A549 (cell line): ENCODE results near the gene ABHD13.

Experiments
- CHD2 ChIP-seq: fragments of 150-350 bp; IDR thresholded peaks from 2 replicates; pipeline ENCODE4 v1.6.1; 2014; ENCODE audit warnings: low read length; ENCODE audit not compliant: partially characterized antibody
- CHD4 ChIP-seq: fragments of 200-600 bp; sonication (generic); IDR thresholded peaks from 2 replicates; pipeline ENCODE4 v1.6.1; 2016; ENCODE audit warnings: antibody characterized with exemption, mild to moderate bottlenecking, borderline replicate concordance
- FOSL2 ChIP-seq, 2 experiments: fragments of 450-650 bp in 1 of 2; fragments of >200 bp in 1 of 2; sonication (Bioruptor Twin) in 1 of 2; formaldehyde crosslinking; IDR thresholded peaks; 2 replicates each; pipeline versions ENCODE4 v1.5.0 to v1.6.1; 2016 to 2020; ENCODE audit warnings: mild to moderate bottlenecking in 1 of 2, moderate library complexity in 1 of 2
- JUNB ChIP-seq: fragments of >200 bp; sonication (Bioruptor Twin); formaldehyde crosslinking; IDR thresholded peaks from 2 replicates; pipeline ENCODE4 v1.6.1; 2016
- MAFK ChIP-seq: fragments of 450-650 bp; IDR thresholded peaks from 2 replicates; pipeline ENCODE4 v1.6.1; 2014; ENCODE audit not compliant: partially characterized antibody
- MAZ ChIP-seq: fragments of 150-350 bp; IDR thresholded peaks from 2 replicates; pipeline ENCODE4 v1.6.1; 2014; ENCODE audit warnings: antibody characterized with exemption, low read depth, low read length, borderline replicate concordance
- NFE2L2 ChIP-seq: fragments of 150-350 bp; conservative IDR thresholded peaks from 2 replicates; pipeline ENCODE4 v1.6.1; 2014; ENCODE audit warnings: low read length
- POLR2A ChIP-seq: IDR thresholded peaks from 2 replicates; pipeline ENCODE4 v1.6.1; 2012; ENCODE audit warnings: mild to moderate bottlenecking, low read length
- RAD21 ChIP-seq, 2 experiments: fragments of >200 bp in 1 of 2; sonication (Bioruptor Twin) in 1 of 2; formaldehyde crosslinking in 1 of 2; IDR thresholded peaks in 1 of 2; conservative IDR thresholded peaks in 1 of 2; 2 replicates in 1 of 2; 3 replicates in 1 of 2; pipeline ENCODE4 v1.6.1; 2012 to 2018; ENCODE audit warnings: inconsistent platforms in 1 of 2
- RFX5 ChIP-seq: fragments of 450-650 bp; IDR thresholded peaks from 2 replicates; pipeline ENCODE4 v1.7.1; 2014; ENCODE audit warnings: antibody characterized with exemption, mild to moderate bottlenecking, moderate library complexity
- TFCP2L1 ChIP-seq: fragments of 250-450 bp; sonication (Bioruptor Pico); IDR thresholded peaks from 2 replicates; pipeline ENCODE4 v1.5.0; 2021; ENCODE audit warnings: mild to moderate bottlenecking
- TF ChIP-seq, protein P1 (sequence below): fragments of >200 bp; sonication (Bioruptor Twin); formaldehyde crosslinking; IDR thresholded peaks from 3 replicates; pipeline ENCODE4 v1.5.1; 2016
- TF ChIP-seq, protein P2 (sequence below): fragments of 200-600 bp; sonication (generic); IDR thresholded peaks from 2 replicates; pipeline ENCODE4 v1.6.1; 2016; ENCODE audit warnings: antibody characterized with exemption, mild to moderate bottlenecking, moderate library complexity
- TF ChIP-seq, protein P3 (sequence below): fragments of 250-450 bp; sonication (Bioruptor Pico); IDR thresholded peaks from 2 replicates; pipeline ENCODE4 v1.5.0; 2021; ENCODE audit warnings: mild to moderate bottlenecking, moderate library complexity, borderline replicate concordance

DNA sequence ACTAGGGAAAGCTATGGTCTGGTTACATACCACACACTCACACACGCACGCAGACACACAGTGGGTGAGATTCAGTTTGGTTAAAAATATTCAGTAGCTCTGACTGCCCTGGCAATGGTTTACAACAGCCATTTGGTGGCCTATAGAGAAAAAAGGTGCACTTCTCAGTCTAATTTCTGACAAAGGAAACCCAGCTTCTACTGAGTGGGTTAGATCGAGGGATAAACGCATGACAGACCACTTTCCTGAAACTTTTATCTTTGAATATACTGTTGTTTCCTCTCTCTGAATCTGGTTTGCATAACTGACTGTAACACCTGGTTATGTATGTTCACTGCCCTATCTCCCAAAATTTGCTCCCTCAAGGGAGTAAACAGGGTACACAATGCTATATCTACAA lies 5.3 kb upstream of the ABHD13 start:
- TF ChIP-seq JUNB, result no peak
- TF ChIP-seq NFE2L2, result no peak
- TF ChIP-seq, protein P1, sequence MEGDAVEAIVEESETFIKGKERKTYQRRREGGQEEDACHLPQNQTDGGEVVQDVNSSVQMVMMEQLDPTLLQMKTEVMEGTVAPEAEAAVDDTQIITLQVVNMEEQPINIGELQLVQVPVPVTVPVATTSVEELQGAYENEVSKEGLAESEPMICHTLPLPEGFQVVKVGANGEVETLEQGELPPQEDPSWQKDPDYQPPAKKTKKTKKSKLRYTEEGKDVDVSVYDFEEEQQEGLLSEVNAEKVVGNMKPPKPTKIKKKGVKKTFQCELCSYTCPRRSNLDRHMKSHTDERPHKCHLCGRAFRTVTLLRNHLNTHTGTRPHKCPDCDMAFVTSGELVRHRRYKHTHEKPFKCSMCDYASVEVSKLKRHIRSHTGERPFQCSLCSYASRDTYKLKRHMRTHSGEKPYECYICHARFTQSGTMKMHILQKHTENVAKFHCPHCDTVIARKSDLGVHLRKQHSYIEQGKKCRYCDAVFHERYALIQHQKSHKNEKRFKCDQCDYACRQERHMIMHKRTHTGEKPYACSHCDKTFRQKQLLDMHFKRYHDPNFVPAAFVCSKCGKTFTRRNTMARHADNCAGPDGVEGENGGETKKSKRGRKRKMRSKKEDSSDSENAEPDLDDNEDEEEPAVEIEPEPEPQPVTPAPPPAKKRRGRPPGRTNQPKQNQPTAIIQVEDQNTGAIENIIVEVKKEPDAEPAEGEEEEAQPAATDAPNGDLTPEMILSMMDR, result no peak
- no peak for TF ChIP-seq CHD4
- TF ChIP-seq POLR2A, result no peak
- TF ChIP-seq CHD2, result no peak
- TF ChIP-seq RAD21 (conservative IDR thresholded peaks at IDR 0.05 in 1 of 2, IDR thresholded peaks at IDR 0.05 in 1 of 2), result no peak
- no peak for TF ChIP-seq RFX5
- TF ChIP-seq FOSL2 (IDR thresholded peaks at IDR 0.05), result no peak
- no peak for TF ChIP-seq FOSL2 (CRISPR knock-in tag; IDR thresholded peaks at IDR 0.05)
- TF ChIP-seq MAZ, result no peak
- TF ChIP-seq, protein P2, sequence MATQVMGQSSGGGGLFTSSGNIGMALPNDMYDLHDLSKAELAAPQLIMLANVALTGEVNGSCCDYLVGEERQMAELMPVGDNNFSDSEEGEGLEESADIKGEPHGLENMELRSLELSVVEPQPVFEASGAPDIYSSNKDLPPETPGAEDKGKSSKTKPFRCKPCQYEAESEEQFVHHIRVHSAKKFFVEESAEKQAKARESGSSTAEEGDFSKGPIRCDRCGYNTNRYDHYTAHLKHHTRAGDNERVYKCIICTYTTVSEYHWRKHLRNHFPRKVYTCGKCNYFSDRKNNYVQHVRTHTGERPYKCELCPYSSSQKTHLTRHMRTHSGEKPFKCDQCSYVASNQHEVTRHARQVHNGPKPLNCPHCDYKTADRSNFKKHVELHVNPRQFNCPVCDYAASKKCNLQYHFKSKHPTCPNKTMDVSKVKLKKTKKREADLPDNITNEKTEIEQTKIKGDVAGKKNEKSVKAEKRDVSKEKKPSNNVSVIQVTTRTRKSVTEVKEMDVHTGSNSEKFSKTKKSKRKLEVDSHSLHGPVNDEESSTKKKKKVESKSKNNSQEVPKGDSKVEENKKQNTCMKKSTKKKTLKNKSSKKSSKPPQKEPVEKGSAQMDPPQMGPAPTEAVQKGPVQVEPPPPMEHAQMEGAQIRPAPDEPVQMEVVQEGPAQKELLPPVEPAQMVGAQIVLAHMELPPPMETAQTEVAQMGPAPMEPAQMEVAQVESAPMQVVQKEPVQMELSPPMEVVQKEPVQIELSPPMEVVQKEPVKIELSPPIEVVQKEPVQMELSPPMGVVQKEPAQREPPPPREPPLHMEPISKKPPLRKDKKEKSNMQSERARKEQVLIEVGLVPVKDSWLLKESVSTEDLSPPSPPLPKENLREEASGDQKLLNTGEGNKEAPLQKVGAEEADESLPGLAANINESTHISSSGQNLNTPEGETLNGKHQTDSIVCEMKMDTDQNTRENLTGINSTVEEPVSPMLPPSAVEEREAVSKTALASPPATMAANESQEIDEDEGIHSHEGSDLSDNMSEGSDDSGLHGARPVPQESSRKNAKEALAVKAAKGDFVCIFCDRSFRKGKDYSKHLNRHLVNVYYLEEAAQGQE, result no peak
- TF ChIP-seq TFCP2L1 (CRISPR knock-in tag), result no peak
- TF ChIP-seq, protein P3, sequence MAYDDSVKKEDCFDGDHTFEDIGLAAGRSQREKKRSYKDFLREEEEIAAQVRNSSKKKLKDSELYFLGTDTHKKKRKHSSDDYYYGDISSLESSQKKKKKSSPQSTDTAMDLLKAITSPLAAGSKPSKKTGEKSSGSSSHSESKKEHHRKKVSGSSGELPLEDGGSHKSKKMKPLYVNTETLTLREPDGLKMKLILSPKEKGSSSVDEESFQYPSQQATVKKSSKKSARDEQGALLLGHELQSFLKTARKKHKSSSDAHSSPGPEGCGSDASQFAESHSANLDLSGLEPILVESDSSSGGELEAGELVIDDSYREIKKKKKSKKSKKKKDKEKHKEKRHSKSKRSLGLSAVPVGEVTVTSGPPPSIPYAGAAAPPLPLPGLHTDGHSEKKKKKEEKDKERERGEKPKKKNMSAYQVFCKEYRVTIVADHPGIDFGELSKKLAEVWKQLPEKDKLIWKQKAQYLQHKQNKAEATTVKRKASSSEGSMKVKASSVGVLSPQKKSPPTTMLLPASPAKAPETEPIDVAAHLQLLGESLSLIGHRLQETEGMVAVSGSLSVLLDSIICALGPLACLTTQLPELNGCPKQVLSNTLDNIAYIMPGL (CRISPR knock-in tag), result no peak
- no peak for TF ChIP-seq MAFK
